LNCAP (cell line): ENCODE data around the gene PAK6.

Experiments used
- TF ChIP-seq, protein P1 (sequence below): fragments of 450-650 bp; IDR thresholded peaks from 2 replicates; pipeline ENCODE4 v1.5.1; 2017; ENCODE audit warnings: mild to moderate bottlenecking

The PAK6 gene

DNA sequence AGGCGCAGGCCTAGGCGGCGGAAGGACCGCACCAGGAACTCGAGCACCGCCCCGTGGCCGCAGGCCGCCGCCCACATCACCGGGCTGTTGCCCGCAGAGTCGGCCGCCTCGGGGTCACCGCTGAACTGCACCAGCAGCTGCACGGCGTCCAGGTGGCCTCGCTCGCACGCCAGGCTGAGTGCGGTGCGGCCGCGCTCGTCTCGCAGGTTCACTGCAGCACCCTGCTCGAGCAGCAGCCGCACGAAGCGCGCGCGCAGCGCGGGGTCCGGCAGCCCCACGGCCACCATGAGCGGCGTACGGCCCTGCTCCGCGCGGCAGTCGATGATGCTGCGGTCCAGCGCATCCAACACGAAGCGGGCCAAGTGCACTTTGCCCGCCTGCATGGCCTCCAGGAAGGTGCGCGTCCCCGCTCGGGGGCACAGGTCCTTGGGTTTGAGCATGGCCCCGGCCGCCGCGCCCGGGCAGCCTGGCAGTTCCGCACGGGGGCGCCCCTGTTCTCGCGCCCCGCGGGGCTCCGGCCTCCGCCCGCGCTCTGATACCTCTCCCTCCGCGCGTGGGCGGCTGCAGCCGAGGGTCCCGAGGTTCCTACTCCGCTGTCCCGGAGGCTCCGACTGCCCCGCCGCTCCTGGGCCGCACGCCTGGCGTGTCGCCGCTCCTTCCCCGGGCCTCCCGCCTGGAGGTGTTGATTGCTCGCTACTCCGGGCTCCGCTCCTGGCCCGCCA, 43.4 kb downstream of the PAK6 start:
- TF ChIP-seq, protein P1, sequence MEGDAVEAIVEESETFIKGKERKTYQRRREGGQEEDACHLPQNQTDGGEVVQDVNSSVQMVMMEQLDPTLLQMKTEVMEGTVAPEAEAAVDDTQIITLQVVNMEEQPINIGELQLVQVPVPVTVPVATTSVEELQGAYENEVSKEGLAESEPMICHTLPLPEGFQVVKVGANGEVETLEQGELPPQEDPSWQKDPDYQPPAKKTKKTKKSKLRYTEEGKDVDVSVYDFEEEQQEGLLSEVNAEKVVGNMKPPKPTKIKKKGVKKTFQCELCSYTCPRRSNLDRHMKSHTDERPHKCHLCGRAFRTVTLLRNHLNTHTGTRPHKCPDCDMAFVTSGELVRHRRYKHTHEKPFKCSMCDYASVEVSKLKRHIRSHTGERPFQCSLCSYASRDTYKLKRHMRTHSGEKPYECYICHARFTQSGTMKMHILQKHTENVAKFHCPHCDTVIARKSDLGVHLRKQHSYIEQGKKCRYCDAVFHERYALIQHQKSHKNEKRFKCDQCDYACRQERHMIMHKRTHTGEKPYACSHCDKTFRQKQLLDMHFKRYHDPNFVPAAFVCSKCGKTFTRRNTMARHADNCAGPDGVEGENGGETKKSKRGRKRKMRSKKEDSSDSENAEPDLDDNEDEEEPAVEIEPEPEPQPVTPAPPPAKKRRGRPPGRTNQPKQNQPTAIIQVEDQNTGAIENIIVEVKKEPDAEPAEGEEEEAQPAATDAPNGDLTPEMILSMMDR, result peak; percentile 47

DNA sequence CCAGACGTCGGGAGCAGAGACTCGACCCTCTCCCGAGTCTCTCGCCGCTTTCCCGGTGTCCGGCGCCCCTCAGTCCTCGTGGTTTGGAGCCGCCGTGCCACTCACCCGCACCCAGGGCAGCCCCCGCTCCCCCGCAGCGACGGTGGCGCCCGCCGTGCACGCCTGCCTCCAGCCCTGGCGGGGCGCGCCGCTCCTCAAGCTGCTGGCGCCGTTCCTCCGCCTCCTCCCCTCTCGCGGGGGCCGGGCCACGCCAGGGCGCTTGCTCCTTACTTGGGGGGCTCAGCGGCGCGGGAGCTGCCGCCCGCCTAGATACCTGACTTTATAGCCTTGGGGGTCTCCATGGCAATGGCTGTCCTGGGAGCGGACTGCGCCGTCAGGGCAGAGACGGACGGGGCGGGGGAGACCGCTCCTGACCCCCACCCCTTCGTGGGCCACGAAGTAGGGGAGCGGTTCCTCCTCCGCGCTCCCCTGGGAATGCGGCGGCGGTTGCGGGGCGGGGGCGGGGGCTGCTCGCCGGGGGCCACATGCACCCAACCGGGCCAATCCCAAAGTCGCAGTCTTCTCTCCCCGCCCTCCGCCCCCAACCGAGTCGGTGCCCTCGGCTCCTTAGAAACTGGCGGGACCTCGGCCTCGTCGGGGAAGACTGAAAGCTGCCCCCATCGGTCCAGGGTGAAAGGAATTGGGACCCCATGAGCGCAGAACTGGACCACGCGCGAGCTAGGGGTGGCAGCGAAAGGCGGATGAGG, 44.2 kb downstream of the PAK6 start, which contains the start of gene ANKRD63:
Gene ANKRD63 (minus strand): TSS at position 196 of the 746 bp plus-strand sequence. CDS start 478 bp downstream, outside the sequence.
- TF ChIP-seq, protein P1, result no peak

- TF ChIP-seq, protein P1, result no peak
These were observed 44.9 kb downstream of the PAK6 start for GRCh38 chr15:40283615-40284300.

DNA sequence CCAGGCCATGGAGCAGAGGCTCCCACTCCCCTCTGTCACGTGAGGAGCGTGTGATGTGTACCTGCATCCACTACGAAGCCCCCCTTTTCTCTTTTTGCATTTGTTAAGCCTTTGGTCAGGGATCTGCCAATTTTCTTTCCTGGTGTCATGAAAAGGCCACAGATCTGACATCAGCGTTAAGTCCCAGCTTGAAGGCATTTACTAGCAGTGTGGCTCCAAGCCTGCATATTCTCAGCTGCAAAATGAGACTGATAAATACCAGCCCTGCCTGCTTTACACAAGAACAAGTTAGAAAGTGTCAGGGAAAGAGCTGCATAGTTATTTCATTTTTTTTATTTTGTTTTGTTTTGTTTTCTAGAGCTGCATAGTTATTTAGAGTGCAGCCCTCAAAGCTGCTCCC, 46.3 kb downstream of the PAK6 start:
- TF ChIP-seq, protein P1, result no peak

DNA sequence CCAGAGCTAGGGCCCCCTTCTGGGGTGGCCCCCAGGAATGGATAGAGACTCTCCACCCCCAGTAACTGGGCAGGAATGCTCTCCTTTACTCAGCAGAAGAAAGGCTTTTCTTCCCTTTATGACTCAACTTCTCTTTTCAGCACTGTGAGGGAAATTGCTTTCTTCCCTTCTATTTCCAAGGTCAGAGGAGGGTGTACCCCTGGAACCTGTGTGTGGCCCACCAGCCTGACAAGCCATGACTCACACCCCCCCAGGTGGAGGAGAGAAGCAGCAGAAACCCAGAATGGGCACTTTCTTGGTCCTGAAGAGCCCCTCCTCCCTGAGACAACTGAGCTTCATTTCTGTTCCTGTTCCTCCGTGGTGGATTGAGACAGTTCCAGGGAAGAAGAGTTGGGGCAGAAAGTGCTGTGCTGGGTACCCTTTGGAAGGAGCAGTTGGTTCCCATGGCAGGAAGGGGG, 46.7 kb downstream of the PAK6 start:
- TF ChIP-seq, protein P1, result no peak

- TF ChIP-seq, protein P1, result no peak
These were observed 47.2 kb downstream of the PAK6 start for GRCh38 chr15:40286061-40286532.

GRCh38 chr15:40286794-40287193, 47.9 kb downstream of the PAK6 start:
- TF ChIP-seq, protein P1, result no peak
